NCI-H1105 treated with DMSO at 0.1 percent for 48 hours (cell line): ENCODE results near the gene TBC1D8.
A peak's percentile ranks its signal among the peaks of the same experiment; 100 is the strongest.

ENCODE experiments used
- DNase-seq: peaks from one replicate; lab custom pipeline; 2025; lab: John Stamatoyannopoulos, UW

Gene TBC1D8

GRCh38 chr2:101162561-101163330, 11.6 kb upstream of the TBC1D8 start:
- DNase-seq: no peak

GRCh38 chr2:101161658-101162057, 10.5 kb upstream of the TBC1D8 start:
- DNase-seq: no peak

- no peak for DNase-seq
Observed at GRCh38 chr2:101160454-101160853, 9.3 kb upstream of the TBC1D8 start.

GRCh38 chr2:101159526-101159925, 8.3 kb upstream of the TBC1D8 start:
- no peak for DNase-seq

- DNase-seq: no peak
Observed at GRCh38 chr2:101157272-101157671, 6.1 kb upstream of the TBC1D8 start.

- DNase-seq: no peak
Observed at GRCh38 chr2:101153787-101154186, 2.6 kb upstream of the TBC1D8 start.

- no peak for DNase-seq
Observed at GRCh38 chr2:101153077-101153707, 2.0 kb upstream of the TBC1D8 start.

GRCh38 chr2:101152272-101153076, 1.3 kb upstream of the TBC1D8 start:
- DNase-seq: peak; percentile 15

GRCh38 chr2:101151859-101152271, 683 bp upstream of the TBC1D8 start:
- DNase-seq: no peak

GRCh38 chr2:101150306-101151145, 656 bp downstream of the TBC1D8 start:
- peak; percentile 34 for DNase-seq

- no peak for DNase-seq
Observed at GRCh38 chr2:101149241-101150192, 1.7 kb downstream of the TBC1D8 start.

- DNase-seq: no peak
Observed at GRCh38 chr2:101148777-101149176, 2.4 kb downstream of the TBC1D8 start.

GRCh38 chr2:101147971-101148370, 3.2 kb downstream of the TBC1D8 start:
- no peak for DNase-seq

- DNase-seq: no peak
Observed at GRCh38 chr2:101147062-101147461, 4.1 kb downstream of the TBC1D8 start.

- DNase-seq: no peak
Observed at GRCh38 chr2:101146535-101146934, 4.6 kb downstream of the TBC1D8 start.

GRCh38 chr2:101145406-101145805, 5.8 kb downstream of the TBC1D8 start:
- DNase-seq: no peak

GRCh38 chr2:101142163-101142562, 9.0 kb downstream of the TBC1D8 start:
- DNase-seq: no peak

GRCh38 chr2:101140978-101141655, 10.1 kb downstream of the TBC1D8 start:
- no peak for DNase-seq

GRCh38 chr2:101140237-101140636, 10.9 kb downstream of the TBC1D8 start:
- DNase-seq: no peak

GRCh38 chr2:101139495-101139894, 11.7 kb downstream of the TBC1D8 start:
- DNase-seq: no peak
